NCI-H2081 treated with DMSO at 0.1 percent for 48 hours (cell line): Measurements from ENCODE around the gene ANKLE1.
"Not testable (repeated sequence)": the region's sequence is repeated elsewhere in the genome, so short reads cannot be mapped to it uniquely, and the experiment has no call there.

ENCODE experiments used
- DNase-seq: peaks from one replicate; lab custom pipeline; 2025; lab: John Stamatoyannopoulos, UW

Gene ANKLE1

GRCh38 chr19:17282488-17283125 is 906 bp downstream of the ANKLE1 start:
- peak; percentile 34 for DNase-seq

DNA sequence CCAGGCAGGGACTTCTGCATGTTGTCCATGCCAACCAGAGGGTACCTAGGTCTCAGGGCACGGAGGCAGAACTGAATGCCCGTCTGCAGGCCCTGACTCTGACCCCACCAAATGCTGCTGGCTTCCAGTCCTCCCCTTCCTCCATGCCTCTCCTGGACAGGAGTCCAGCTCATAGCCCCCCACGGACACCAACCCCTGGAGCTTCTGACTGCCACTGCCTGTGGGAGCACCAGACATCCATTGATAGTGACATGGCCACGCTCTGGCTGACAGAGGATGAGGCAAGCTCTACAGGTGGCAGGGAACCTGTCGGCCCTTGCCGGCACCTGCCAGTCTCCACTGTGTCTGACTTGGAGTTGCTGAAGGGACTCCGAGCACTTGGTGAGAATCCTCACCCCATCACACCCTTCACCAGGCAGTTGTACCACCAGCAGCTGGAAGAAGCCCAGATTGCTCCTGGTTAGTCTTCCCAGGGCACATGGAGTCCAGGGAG is 1.8 kb downstream of the ANKLE1 start:
- no peak for DNase-seq

- DNase-seq: no peak
Observed at GRCh38 chr19:17285415-17286135, 3.9 kb downstream of the ANKLE1 start.

GRCh38 chr19:17286263-17286662 is 4.6 kb downstream of the ANKLE1 start:
- DNase-seq: no peak

GRCh38 chr19:17286752-17287151 is 5.1 kb downstream of the ANKLE1 start:
- DNase-seq: no peak

GRCh38 chr19:17289489-17289888 is 7.8 kb downstream of the ANKLE1 start:
- DNase-seq: no peak

GRCh38 chr19:17292301-17293074 is 10.8 kb downstream of the ANKLE1 start:
- DNase-seq: no peak

DNA sequence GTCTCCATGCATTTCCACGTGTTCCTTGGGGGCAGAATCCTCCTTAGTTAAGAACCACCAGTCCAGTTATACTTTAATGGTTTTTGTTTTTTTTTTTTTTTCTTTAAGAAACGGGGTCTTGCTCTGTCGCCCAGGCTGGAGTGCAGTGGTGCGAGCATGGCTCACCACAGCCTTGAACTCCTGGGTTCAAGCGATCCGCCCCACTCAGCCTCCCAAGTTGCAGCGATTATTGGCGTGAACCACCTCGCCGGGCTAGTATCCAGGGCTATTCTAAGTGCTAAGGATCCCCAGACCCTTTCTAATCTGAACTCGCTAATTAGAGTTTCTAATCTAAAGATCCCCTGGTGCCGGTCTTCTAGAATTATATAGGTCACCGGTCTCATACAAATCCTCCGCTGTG is 11.9 kb downstream of the ANKLE1 start:
- no peak for DNase-seq

DNA sequence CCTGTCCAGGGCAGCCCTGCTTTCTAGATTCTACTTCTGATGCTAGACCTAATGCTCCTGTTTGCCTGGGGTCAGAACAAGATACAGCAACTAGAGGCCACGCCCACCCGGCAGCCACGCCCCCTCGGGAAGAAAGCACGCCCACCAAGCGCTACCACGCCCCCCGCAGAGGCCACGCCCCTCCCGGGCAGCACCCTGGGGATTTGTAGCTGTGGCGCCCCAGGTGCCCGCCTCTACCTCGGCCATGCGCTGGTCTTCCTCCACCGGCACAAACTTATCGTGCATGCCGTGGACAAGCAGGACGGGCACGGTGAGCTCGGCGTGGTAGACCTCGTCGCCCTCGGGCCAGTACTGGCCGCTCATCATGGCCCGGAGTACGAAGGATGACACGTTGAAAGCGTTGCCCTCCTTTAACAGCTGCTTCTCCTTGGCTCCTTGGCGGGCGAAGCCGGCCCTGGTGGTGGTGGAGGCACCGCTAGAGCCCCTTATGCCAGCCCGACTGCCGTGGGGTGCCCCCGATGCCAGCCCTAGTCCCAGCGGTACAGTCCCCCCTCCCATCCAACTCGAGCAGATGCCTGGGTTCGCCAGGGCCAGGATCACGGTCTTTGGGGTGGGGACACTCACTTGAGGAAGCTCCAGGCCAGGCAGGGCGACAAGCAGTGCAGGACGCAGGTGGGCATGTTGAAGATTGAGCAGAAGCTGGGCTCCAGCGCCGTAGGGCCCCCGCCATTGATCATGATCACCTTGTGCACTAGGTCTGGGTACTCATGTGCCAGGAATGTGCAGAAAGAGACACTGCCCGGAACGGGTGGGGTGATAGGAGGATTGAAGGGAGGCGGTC is 12.6 kb downstream of the ANKLE1 start:
- DNase-seq: no peak

GRCh38 chr19:17295551-17295950 is 13.8 kb downstream of the ANKLE1 start:
- not testable (repeated sequence) for DNase-seq

GRCh38 chr19:17296273-17296672 is 14.6 kb downstream of the ANKLE1 start:
- no peak for DNase-seq

DNA sequence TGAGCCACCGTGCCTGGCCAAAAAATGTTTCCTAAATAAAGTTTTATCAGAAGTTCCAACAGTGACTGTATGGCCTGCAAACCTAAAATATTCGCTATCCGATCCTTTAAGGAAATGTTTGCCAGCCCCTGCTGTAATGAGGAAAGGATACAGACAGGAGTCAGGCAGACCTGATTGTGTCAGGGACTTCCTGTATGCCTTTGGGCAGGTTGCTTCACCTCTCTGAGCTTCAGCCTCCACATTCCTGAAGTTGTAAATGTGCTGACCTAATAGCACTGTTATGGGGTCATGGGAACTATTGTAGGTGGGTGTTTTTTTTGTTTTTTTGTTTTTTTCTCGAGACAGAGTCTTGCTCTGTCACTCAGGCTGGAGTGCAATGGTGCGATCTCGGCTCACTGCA is 15.3 kb downstream of the ANKLE1 start:
- DNase-seq: no peak

- no peak for DNase-seq
Observed at GRCh38 chr19:17300992-17301619, 19.4 kb downstream of the ANKLE1 start.

DNA sequence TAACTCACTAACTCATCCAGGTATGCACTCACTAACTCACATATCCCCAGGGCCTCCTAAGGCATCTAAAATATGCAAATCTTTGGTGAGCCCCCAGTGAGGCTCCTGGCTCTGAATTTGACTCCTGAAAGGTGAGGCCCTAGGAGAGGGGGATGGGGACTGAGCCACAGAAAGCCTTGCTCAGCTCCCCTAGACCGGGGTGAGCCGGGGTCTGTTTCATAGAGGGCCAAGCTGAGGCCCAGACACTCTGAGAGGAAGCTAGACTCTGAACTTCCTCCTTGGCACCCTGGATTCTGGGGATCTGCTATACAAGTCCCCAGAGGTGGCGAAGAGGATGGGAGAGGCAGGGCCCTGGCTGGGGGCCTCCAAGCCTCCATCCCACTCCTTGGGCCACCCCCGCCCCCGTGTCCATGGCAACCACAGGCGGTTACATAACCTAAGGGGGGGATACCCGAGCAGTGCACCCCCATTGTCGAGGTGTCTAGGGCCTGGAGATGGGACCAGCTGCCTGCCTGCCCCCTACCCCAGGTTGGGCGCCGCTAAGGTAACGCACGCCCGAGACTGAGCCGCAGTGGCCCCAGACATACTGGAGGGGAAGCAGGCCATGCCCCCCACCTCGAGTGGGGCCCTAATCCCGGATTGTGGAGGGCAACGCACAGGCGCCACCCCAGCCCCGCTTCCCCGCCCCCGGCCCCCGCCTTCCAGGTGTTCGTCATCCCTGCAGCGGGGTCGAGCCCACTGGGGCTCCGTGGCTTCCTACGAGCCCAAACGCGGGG is 20.9 kb downstream of the ANKLE1 start:
- no peak for DNase-seq

DNA sequence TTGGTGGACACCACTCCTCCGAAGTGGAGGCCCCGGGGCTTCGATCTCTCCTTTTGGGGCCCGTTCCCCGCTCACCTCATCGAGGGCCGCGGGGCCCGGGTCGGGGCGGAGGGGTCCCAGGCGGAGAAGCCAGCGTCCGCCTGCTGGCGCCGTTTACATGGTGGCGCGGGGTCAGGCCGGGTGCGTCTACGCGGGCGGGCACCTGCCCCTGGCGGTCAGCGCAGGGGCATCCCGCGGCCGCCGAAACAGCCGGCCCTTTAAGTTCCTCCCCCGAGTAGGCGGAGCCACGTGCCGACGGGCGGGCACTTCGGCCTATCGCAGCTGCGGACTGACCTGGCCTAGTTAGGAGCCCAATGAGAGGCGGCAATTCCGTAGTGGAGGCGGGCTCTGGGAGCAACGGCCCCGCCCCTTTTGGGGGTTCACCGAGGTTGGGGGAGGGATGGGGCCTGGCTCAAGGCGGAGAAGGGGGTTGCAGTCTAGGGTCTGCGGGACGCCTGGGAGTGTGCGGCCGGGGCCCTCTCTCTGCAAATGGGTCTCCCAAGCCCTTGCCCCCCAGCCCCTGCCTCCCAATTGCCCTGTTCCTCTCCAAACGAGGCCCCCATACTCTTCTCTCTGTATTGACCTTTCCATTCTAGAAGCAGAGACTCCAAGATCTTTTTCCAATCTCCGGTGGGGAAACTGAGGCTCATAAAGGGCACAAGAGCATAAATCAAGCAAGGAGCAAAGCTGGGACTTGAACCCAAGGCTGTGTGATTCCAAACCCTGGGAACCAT is 21.7 kb downstream of the ANKLE1 start, which contains the start of gene ABHD8:
TSS of gene ABHD8 (minus strand) at position 259 of the 773 bp plus-strand sequence. CDS start 1,809 bp downstream, outside the sequence.
- DNase-seq: peak; percentile 64

DNA sequence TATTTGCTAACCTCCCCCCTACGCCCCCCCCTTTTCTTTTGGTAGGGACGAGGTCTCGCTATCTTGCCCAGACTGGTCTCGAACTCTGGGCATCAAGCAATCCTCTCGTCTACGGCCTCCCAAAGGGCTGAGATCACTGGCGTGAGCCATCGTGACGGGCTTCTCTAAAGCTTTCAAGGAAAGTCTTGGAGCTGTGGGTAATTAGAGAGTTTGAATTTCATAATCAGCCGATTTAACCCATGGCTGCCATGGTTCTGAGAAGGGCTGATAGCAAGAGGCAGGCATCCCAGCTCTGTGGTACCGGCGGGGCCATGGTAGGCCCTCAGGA is 22.2 kb downstream of the ANKLE1 start:
- DNase-seq: no peak

DNA sequence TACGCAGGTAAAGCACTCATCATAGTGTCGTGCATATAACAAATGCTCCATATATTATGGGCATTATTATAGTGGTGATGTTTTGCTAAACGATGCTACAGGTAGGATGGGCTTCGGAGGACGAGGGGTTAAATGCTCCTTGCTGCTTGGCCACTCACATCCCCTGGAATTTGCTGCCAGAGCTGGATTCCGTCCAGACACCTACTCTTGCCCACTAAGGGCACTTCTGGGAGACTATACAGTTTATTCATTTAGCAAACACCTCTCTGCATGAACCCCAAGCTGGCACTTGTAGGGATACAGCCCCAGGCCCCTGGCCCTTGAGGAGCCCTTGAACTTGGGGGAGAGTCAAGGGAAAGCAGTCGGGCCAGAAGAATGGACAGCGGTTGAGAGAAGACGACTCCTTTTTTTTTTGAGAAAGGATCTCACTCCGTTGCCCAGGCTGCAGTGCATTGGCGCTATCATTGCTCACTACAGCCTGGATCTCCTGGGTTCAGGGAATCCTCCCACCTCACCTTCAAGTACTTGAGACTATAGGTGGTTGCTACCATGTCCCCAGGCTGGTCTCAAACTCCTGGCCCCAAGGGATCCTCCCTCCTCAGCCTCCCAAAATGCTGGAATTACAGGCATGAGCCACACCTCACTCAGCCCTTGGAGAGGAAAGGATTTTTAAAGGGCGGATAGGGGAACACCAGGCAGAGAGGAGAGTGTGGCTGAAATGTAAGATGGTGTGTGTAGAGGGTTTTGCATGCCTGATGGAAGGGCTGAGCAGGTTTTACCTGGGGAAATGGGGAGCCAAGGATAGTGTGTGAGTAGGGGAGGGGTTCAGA is 22.9 kb downstream of the ANKLE1 start:
- no peak for DNase-seq

DNA sequence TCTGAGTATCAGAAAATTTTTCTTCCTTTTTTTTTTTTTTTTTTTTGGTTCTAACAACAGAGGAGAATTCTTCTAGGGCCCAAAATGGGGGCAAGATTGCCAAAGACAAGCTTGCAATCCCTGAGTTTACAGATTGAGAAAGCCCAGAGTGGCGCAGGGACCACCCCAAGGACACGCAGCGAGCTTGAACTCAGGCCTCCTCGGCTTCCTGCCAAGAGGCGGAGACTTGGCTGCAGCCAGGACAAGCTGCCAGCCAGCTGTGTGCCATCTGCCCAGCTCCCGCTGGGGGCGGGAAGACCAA is 23.5 kb downstream of the ANKLE1 start:
- no peak for DNase-seq
